ENCODE data around the gene FGD4.

Gene FGD4

GRCh38 chr12:32566663-32567295 is 167.4 kb downstream of the FGD4 start:
- Histone ChIP-seq H3K27me3 (ENCODE audit: low read depth) (no peaks in the 10 kb centered on the region), H3K4me1 (peaks cover 30% of the 10 kb centered on the region), H3K4me3 (no peak overlapping the region), H3K36me3 (replicated peaks) (peaks cover 4% of the 10 kb centered on the region; the same call in 1 of the 2 replicates), H3K9me3 (no peaks in the 10 kb centered on the region)
- in situ Hi-C loops (cut with MboI; ENCODE audit: low sequenced_read_pairs): no loop called here
- DNase-seq (ENCODE audit: low spot score in 2 of 2): no peak

- Histone ChIP-seq H3K4me3 (no peak overlapping the region), H3K36me3 (replicated peaks) (peaks cover 4% of the 10 kb centered on the region; the same call in 1 of the 2 replicates), H3K27me3 (ENCODE audit: low read depth) (no peaks in the 10 kb centered on the region), H3K4me1 (peaks cover 26% of the 10 kb centered on the region), H3K9me3 (no peaks in the 10 kb centered on the region)
- in situ Hi-C loops (cut with MboI; ENCODE audit: low sequenced_read_pairs): no loop called here
- DNase-seq (ENCODE audit: low spot score in 2 of 2): no peak
Observed at GRCh38 chr12:32567296-32567674, 167.9 kb downstream of the FGD4 start.

- in situ Hi-C loops (cut with MboI; ENCODE audit: low sequenced_read_pairs): no loop called here
- peak in 1 of 2 experiments; percentile 71 for DNase-seq (ENCODE audit: low spot score in 2 of 2)
- no peak overlapping the region for H3K4me3 ChIP-seq
- H3K9me3 ChIP-seq: no peaks in the 10 kb centered on the region
- peaks cover 26% of the 10 kb centered on the region for H3K4me1 ChIP-seq
- no peaks in the 10 kb centered on the region for H3K27me3 ChIP-seq (ENCODE audit: low read depth)
- peaks cover 4% of the 10 kb centered on the region; the same call in 1 of the 2 replicates for H3K36me3 ChIP-seq (replicated peaks)
Observed at GRCh38 chr12:32568228-32568627, 168.9 kb downstream of the FGD4 start.

- no peak for DNase-seq (ENCODE audit: low spot score in 2 of 2)
- H3K4me3 ChIP-seq: no peak overlapping the region
- no peaks in the 10 kb centered on the region for H3K9me3 ChIP-seq
- H3K27me3 ChIP-seq (ENCODE audit: low read depth): no peaks in the 10 kb centered on the region
- H3K36me3 ChIP-seq (replicated peaks): peaks cover 3% of the 10 kb centered on the region; the same call in 1 of the 2 replicates
- peaks cover 26% of the 10 kb centered on the region for H3K4me1 ChIP-seq
- in situ Hi-C loops (cut with MboI; ENCODE audit: low sequenced_read_pairs): no loop called here
Observed at GRCh38 chr12:32569259-32569658, 169.9 kb downstream of the FGD4 start.

GRCh38 chr12:32574585-32574984 is 175.2 kb downstream of the FGD4 start:
- DNase-seq (ENCODE audit: low spot score in 2 of 2): no peak
- no peaks in the 10 kb centered on the region for H3K9me3 ChIP-seq
- no peak overlapping the region for H3K4me3 ChIP-seq
- no peaks in the 10 kb centered on the region for H3K36me3 ChIP-seq (replicated peaks)
- H3K27me3 ChIP-seq (ENCODE audit: low read depth): no peaks in the 10 kb centered on the region
- in situ Hi-C loops (cut with MboI; ENCODE audit: low sequenced_read_pairs): no loop called here
- H3K4me1 ChIP-seq: no peaks in the 10 kb centered on the region

GRCh38 chr12:32577328-32577727 is 178.0 kb downstream of the FGD4 start:
- Histone ChIP-seq H3K9me3 (no peaks in the 10 kb centered on the region), H3K36me3 (replicated peaks) (no peaks in the 10 kb centered on the region), H3K4me3 (no peak overlapping the region), H3K4me1 (no peaks in the 10 kb centered on the region), H3K27me3 (ENCODE audit: low read depth) (no peaks in the 10 kb centered on the region)
- in situ Hi-C loops (cut with MboI; ENCODE audit: low sequenced_read_pairs): no loop called here
- DNase-seq (ENCODE audit: low spot score in 2 of 2): no peak

GRCh38 chr12:32583534-32583933 is 184.2 kb downstream of the FGD4 start:
- Histone ChIP-seq H3K4me3 (no peak overlapping the region), H3K36me3 (replicated peaks) (no peaks in the 10 kb centered on the region), H3K4me1 (no peaks in the 10 kb centered on the region), H3K9me3 (no peaks in the 10 kb centered on the region), H3K27me3 (ENCODE audit: low read depth) (no peaks in the 10 kb centered on the region)
- DNase-seq (ENCODE audit: low spot score in 2 of 2): no peak
- in situ Hi-C loops (cut with MboI; ENCODE audit: low sequenced_read_pairs): no loop called here

GRCh38 chr12:32585680-32586079 is 186.3 kb downstream of the FGD4 start:
- in situ Hi-C loops (cut with MboI; ENCODE audit: low sequenced_read_pairs): no loop called here
- Histone ChIP-seq H3K27me3 (ENCODE audit: low read depth) (no peaks in the 10 kb centered on the region), H3K4me3 (no peak overlapping the region), H3K4me1 (no peaks in the 10 kb centered on the region), H3K9me3 (no peaks in the 10 kb centered on the region), H3K36me3 (replicated peaks) (no peaks in the 10 kb centered on the region)
- no peak for DNase-seq (ENCODE audit: low spot score in 2 of 2)

- H3K9me3 ChIP-seq: no peaks in the 10 kb centered on the region
- H3K4me3 ChIP-seq: no peak overlapping the region
- no peaks in the 10 kb centered on the region for H3K27me3 ChIP-seq (ENCODE audit: low read depth)
- in situ Hi-C loops (cut with MboI; ENCODE audit: low sequenced_read_pairs): no loop called here
- no peak for DNase-seq (ENCODE audit: low spot score in 2 of 2)
- H3K4me1 ChIP-seq: no peaks in the 10 kb centered on the region
- no peaks in the 10 kb centered on the region for H3K36me3 ChIP-seq (replicated peaks)
Observed at GRCh38 chr12:32586390-32586789, 187.0 kb downstream of the FGD4 start.

- Histone ChIP-seq H3K27me3 (ENCODE audit: low read depth) (no peaks in the 10 kb centered on the region), H3K36me3 (replicated peaks) (no peaks in the 10 kb centered on the region), H3K4me3 (no peak overlapping the region), H3K4me1 (no peaks in the 10 kb centered on the region), H3K9me3 (no peaks in the 10 kb centered on the region)
- in situ Hi-C loops (cut with MboI; ENCODE audit: low sequenced_read_pairs): no loop called here
- no peak for DNase-seq (ENCODE audit: low spot score in 2 of 2)
Observed at GRCh38 chr12:32587581-32588495, 188.5 kb downstream of the FGD4 start.

GRCh38 chr12:32588604-32589003 is 189.2 kb downstream of the FGD4 start:
- Histone ChIP-seq H3K9me3 (no peaks in the 10 kb centered on the region), H3K4me1 (no peaks in the 10 kb centered on the region), H3K4me3 (no peak overlapping the region), H3K27me3 (ENCODE audit: low read depth) (no peaks in the 10 kb centered on the region), H3K36me3 (replicated peaks) (no peaks in the 10 kb centered on the region)
- in situ Hi-C loops (cut with MboI; ENCODE audit: low sequenced_read_pairs): no loop called here
- no peak for DNase-seq (ENCODE audit: low spot score in 2 of 2)

GRCh38 chr12:32589165-32589865 is 190.0 kb downstream of the FGD4 start:
- in situ Hi-C loops (cut with MboI; ENCODE audit: low sequenced_read_pairs): no loop called here
- no peaks in the 10 kb centered on the region for H3K27me3 ChIP-seq (ENCODE audit: low read depth)
- H3K4me1 ChIP-seq: no peaks in the 10 kb centered on the region

GRCh38 chr12:32595251-32595650 is 195.9 kb downstream of the FGD4 start:
- peaks cover 15% of the 10 kb centered on the region for H3K4me1 ChIP-seq
- DNase-seq (ENCODE audit: low spot score in 2 of 2): peak in 1 of 2 experiments; percentile 40
- in situ Hi-C loops (cut with MboI; ENCODE audit: low sequenced_read_pairs): no loop called here
- H3K9me3 ChIP-seq: no peaks in the 10 kb centered on the region
- H3K4me3 ChIP-seq: no peak overlapping the region
- H3K36me3 ChIP-seq (replicated peaks): no peaks in the 10 kb centered on the region
- H3K27me3 ChIP-seq (ENCODE audit: low read depth): no peaks in the 10 kb centered on the region

More at GRCh38 chr12:32589165-32589865, 190.0 kb downstream of the FGD4 start:
- no peaks in the 10 kb centered on the region for H3K9me3 ChIP-seq
- H3K36me3 ChIP-seq (replicated peaks): no peaks in the 10 kb centered on the region
- DNase-seq (ENCODE audit: low spot score in 2 of 2): no peak
- no peak overlapping the region for H3K4me3 ChIP-seq

GRCh38 chr12:32596030-32596429 is 196.7 kb downstream of the FGD4 start:
- Histone ChIP-seq H3K9me3 (no peaks in the 10 kb centered on the region), H3K27me3 (ENCODE audit: low read depth) (no peaks in the 10 kb centered on the region), H3K4me1 (peaks cover 15% of the 10 kb centered on the region), H3K4me3 (no peak overlapping the region), H3K36me3 (replicated peaks) (no peaks in the 10 kb centered on the region)
- peak; percentile 40 to 92 for DNase-seq (ENCODE audit: low spot score in 2 of 2)
- in situ Hi-C loops (cut with MboI; ENCODE audit: low sequenced_read_pairs): no loop called here
